SU-DHL-6 (cell line): ENCODE measurements around the gene CNDP1.

Experiments
- H2AFZ ChIP-seq: fragments of 200-600 bp; sonication (generic); 2 replicates; pipeline ENCODE4 v1.6.1; 2014; ENCODE audit warnings: low read depth, mild to moderate bottlenecking, moderate library complexity, mixed read lengths, antibody characterized with exemption, low read length; ENCODE audit not compliant: severe bottlenecking
- H3F3A ChIP-seq: fragments of 200-600 bp; shearing (Covaris generic); 2 replicates; pipeline ENCODE4 v1.6.0; 2016; ENCODE audit warnings: antibody characterized with exemption, mild to moderate bottlenecking; ENCODE audit not compliant: insufficient read depth
- H3K27ac ChIP-seq: fragments of 200-600 bp; sonication (generic); 2 replicates; pipeline ENCODE4 v1.5.1; 2016; ENCODE audit warnings: low read depth, mild to moderate bottlenecking, low read length, moderate library complexity, mixed read lengths
- H3K27me3 ChIP-seq: fragments of 200-600 bp; sonication (generic), shearing (Covaris generic); 2 replicates; pipeline ENCODE4 v1.6.0; 2014; ENCODE audit warnings: mild to moderate bottlenecking, low read length
- H3K36me3 ChIP-seq: fragments of 200-600 bp; sonication (generic); 2 replicates; pipeline ENCODE4 v1.6.1; 2014; ENCODE audit warnings: mild to moderate bottlenecking, low read length, mixed read lengths
- H3K4me2 ChIP-seq: fragments of 300-600, 200-600 bp; shearing (Covaris generic), sonication (generic); 2 replicates; pipeline ENCODE4 v1.6.0; 2014; ENCODE audit warnings: low read length, low read depth, mild to moderate bottlenecking; ENCODE audit not compliant: poor library complexity, severe bottlenecking
- H3K4me3 ChIP-seq: fragments of 200-600 bp; sonication (generic); 2 replicates; pipeline ENCODE4 v1.5.1; 2014; ENCODE audit warnings: antibody characterized with exemption, low read length, mild to moderate bottlenecking, mixed read lengths; ENCODE audit not compliant: insufficient read depth, poor library complexity, severe bottlenecking
- H3K79me2 ChIP-seq: fragments of 200-600 bp; sonication (generic); 2 replicates; pipeline ENCODE4 v1.6.1; 2014; ENCODE audit warnings: mild to moderate bottlenecking, low read length, moderate library complexity; ENCODE audit not compliant: insufficient read depth
- H3K9ac ChIP-seq: fragments of 200-600 bp; sonication (generic); 2 replicates; pipeline ENCODE4 v1.7.0; 2014; ENCODE audit warnings: mild to moderate bottlenecking, low read length
- H3K9me2 ChIP-seq: fragments of 200-600 bp; sonication (generic); replicated peaks from 2 replicates; pipeline ENCODE4 v1.6.1; 2014; ENCODE audit warnings: low read length; ENCODE audit not compliant: insufficient read depth
- H3K9me3 ChIP-seq: fragments of 200-600 bp; sonication (generic); 2 replicates; pipeline ENCODE4 v1.6.1; 2014; ENCODE audit warnings: low read length, mixed read lengths; ENCODE audit not compliant: insufficient read depth
- H4K20me1 ChIP-seq: fragments of 200-600 bp; sonication (generic); 2 replicates; pipeline ENCODE4 v1.6.1; 2014; ENCODE audit warnings: low read depth, mild to moderate bottlenecking, antibody characterized with exemption, low read length, moderate library complexity, mixed read lengths
- CTCF ChIP-seq: fragments of 200-600 bp; sonication (generic); IDR thresholded peaks from one replicate; pipeline ENCODE4 v1.5.1; 2017; ENCODE audit warnings: antibody characterized with exemption, mild to moderate bottlenecking, low read length, moderate library complexity; ENCODE audit not compliant: insufficient read depth, poor library complexity, severe bottlenecking
- EZH2phosphoT487 ChIP-seq: fragments of 200-600 bp; sonication (generic), shearing (Covaris generic); conservative IDR thresholded peaks from 2 replicates; pipeline ENCODE4 v1.6.1; 2018; ENCODE audit warnings: mild to moderate bottlenecking, antibody characterized with exemption, low read length, moderate library complexity, mixed read lengths

The CNDP1 gene

GRCh38 chr18:74493689-74494088 is 40.6 kb upstream of the CNDP1 start:
- Histone ChIP-seq H4K20me1 (no peaks in the 10 kb centered on the region), H2AFZ (no peak overlapping the region), H3K9me3 (no peaks in the 10 kb centered on the region), H3K4me2 (no peak overlapping the region), H3F3A (peaks cover 23% of the 10 kb centered on the region), H3K79me2 (peaks cover 19% of the 10 kb centered on the region), H3K4me3 (no peak overlapping the region), H3K27me3 (no peaks in the 10 kb centered on the region), H3K27ac (no peak overlapping the region), H3K9ac (no peak overlapping the region), H3K9me2 (no peaks in the 10 kb centered on the region), H3K36me3 (no peaks in the 10 kb centered on the region)
- TF ChIP-seq EZH2phosphoT487, result no peak
- peak; percentile 84 for TF ChIP-seq CTCF

- Histone ChIP-seq H3F3A (peaks cover 31% of the 10 kb centered on the region), H3K27me3 (no peaks in the 10 kb centered on the region), H3K9me2 (no peaks in the 10 kb centered on the region), H3K27ac (no peak overlapping the region), H3K4me3 (no peak overlapping the region), H3K4me2 (no peak overlapping the region), H3K9me3 (no peaks in the 10 kb centered on the region), H3K36me3 (no peaks in the 10 kb centered on the region), H4K20me1 (no peaks in the 10 kb centered on the region), H2AFZ (no peak overlapping the region), H3K9ac (no peak overlapping the region), H3K79me2 (peaks cover 21% of the 10 kb centered on the region)
- TF ChIP-seq EZH2phosphoT487 (no peak), CTCF (no peak)
These were observed 39.8 kb upstream of the CNDP1 start for GRCh38 chr18:74494514-74494913.

GRCh38 chr18:74495581-74496507 is 38.5 kb upstream of the CNDP1 start, which contains the start of gene CNDP2:
Gene CNDP2, plus strand, starts transcription at chr18:74496363. Its CDS starts 3,611 bp downstream, at chr18:74499974.
- no peak for TF ChIP-seq CTCF
- TF ChIP-seq EZH2phosphoT487, result no peak
- Histone ChIP-seq H3K9ac (peak within 1 kb of the TSS; percentile 85), H3K4me3 (peak within 1 kb of the TSS; percentile 91), H3K27ac (peak within 1 kb of the TSS; percentile 39), H3K79me2 (peaks cover 32% of the 10 kb centered on the region), H3K4me2 (peak within 1 kb of the TSS; percentile 99), H3K36me3 (no peaks in the 10 kb centered on the region), H3K9me3 (no peaks in the 10 kb centered on the region), H4K20me1 (no peaks in the 10 kb centered on the region), H3F3A (peaks cover 38% of the 10 kb centered on the region), H2AFZ (peak within 1 kb of the TSS; percentile 92), H3K9me2 (no peaks in the 10 kb centered on the region), H3K27me3 (no peaks in the 10 kb centered on the region)
